Calu3 (cell line): Measurements from ENCODE around the gene PTGDR. TPM values are rescaled to one million over a fixed set of nuclear protein-coding genes. Genes with fewer than 3 reads are reported as not detected.

Experiments used
- BruUV-seq: library from RNA; stranded (reverse); fragments of 400-500 nt; replicated peaks from 2 replicates; lab custom pipeline; 2021; lab: Mats Ljungman, UMichigan
- CTCF ChIA-PET: fragments of 300-600 bp; sonication (Branson Sonifier 250); formaldehyde crosslinking; loops from one replicate; lab custom pipeline; 2022; ENCODE audit warnings: antibody characterized with exemption; lab: Charles Lee
- DNase-seq: peaks from one replicate; pipeline ENCODE4 v3.0.0; 2022
- H3K27ac Mint-ChIP-seq: one replicate; pipeline ENCODE4 v1.8.0; 2022; ENCODE audit warnings: mixed read lengths; ENCODE audit not compliant: unreplicated experiment
- H3K27me3 Mint-ChIP-seq: one replicate; pipeline ENCODE4 v1.8.0; 2022; ENCODE audit warnings: mixed read lengths; ENCODE audit not compliant: unreplicated experiment
- H3K36me3 Mint-ChIP-seq: one replicate; pipeline ENCODE4 v1.8.0; 2022; ENCODE audit warnings: mild to moderate bottlenecking, moderate library complexity, mixed read lengths; ENCODE audit not compliant: insufficient read depth, unreplicated experiment
- H3K4me1 Mint-ChIP-seq: one replicate; pipeline ENCODE4 v1.8.0; 2022; ENCODE audit warnings: mild to moderate bottlenecking, low read depth, mixed read lengths; ENCODE audit not compliant: unreplicated experiment
- H3K4me3 Mint-ChIP-seq: one replicate; pipeline ENCODE4 v1.8.0; 2022; ENCODE audit warnings: mild to moderate bottlenecking, low read depth, moderate library complexity, mixed read lengths; ENCODE audit not compliant: unreplicated experiment
- H3K9me3 Mint-ChIP-seq: one replicate; pipeline ENCODE4 v1.8.0; 2022; ENCODE audit warnings: low read depth, mixed read lengths; ENCODE audit not compliant: unreplicated experiment
- CTCF ChIP-seq: fragments of 200-600 bp; IDR thresholded peaks from one replicate; pipeline ENCODE4 v1.8.0; 2022; ENCODE audit warnings: antibody characterized with exemption; ENCODE audit not compliant: unreplicated experiment
- intact Hi-C: fragments of 100-400 bp; cut with micrococcal nuclease; formaldehyde crosslinking; loops from one replicate; pipeline ENCODE4 v1.10.0; 2022; ENCODE audit not compliant: unreplicated experiment
- total RNA-seq: library from RNA; stranded (reverse); gene quantifications from 2 replicates; pipeline ENCODE4 v1.2.3, GENCODE V29; 2022

PTGDR gene
- total RNA-seq, 1 experiment from 2014 or later, result not detected

GRCh38 chr14:52325630-52326029, 58.1 kb downstream of the PTGDR start:
- no peak for DNase-seq
- Mint-ChIP-seq H3K4me1 (no peaks in the 10 kb centered on the region), H3K27ac (no peak overlapping the region), H3K4me3 (no peak overlapping the region), H3K27me3 (no peaks in the 10 kb centered on the region), H3K9me3 (no peaks in the 10 kb centered on the region), H3K36me3 (no peaks in the 10 kb centered on the region)
- BruUV-seq, result no TSS peak
- CTCF ChIA-PET, result no interaction called here
- intact Hi-C loops, result no loop called here
- TF ChIP-seq CTCF, result no peak

Other genes with a start within 250 kb of the PTGDR start
- gene NID2, start 198.6 kb upstream of the PTGDR start, total RNA-seq, result not detected in 2 replicates
- 0.29 TPM in 1 of 2 replicates, not detected in the other for gene PTGER2, start 46.6 kb downstream of the PTGDR start, total RNA-seq